ENCODE results near the gene DEPDC4.

The DEPDC4 gene

GRCh38 chr12:100216337-100216736 is 50.5 kb downstream of the DEPDC4 start:
- H4K20me1 ChIP-seq (ENCODE audit: control insufficient read depth, insufficient read depth, low read depth, low read length), result no peaks in the 10 kb centered on the region
- peaks cover 4% of the 10 kb centered on the region; the same call in 1 of the 2 replicates for H3F3A ChIP-seq (ENCODE audit: control insufficient read depth, insufficient read depth)
- H3K9me3 ChIP-seq (ENCODE audit: control insufficient read depth, insufficient read depth, low read length), result no peaks in the 10 kb centered on the region
- peaks cover 53% of the 10 kb centered on the region for H3K36me3 ChIP-seq (ENCODE audit: control insufficient read depth, low read length)
- H3K9me2 ChIP-seq (replicated peaks; ENCODE audit: control insufficient read depth, low read length), result no peaks in the 10 kb centered on the region
- no peak overlapping the region for H3K4me2 ChIP-seq (ENCODE audit: low read length)
- TF ChIP-seq EZH2phosphoT487 (IDR thresholded peaks at IDR 0.05; ENCODE audit: borderline replicate concordance, low read length) (no peak), CTCF (IDR thresholded peaks at IDR 0.05; ENCODE audit: low read depth, low read length, poor library complexity, severe bottlenecking) (no peak)
- H3K4me1 ChIP-seq (ENCODE audit: control insufficient read depth, low read length), result no peaks in the 10 kb centered on the region
- H3K79me2 ChIP-seq (ENCODE audit: control insufficient read depth, low read length), result no peaks in the 10 kb centered on the region
- no peaks in the 10 kb centered on the region for H3K27me3 ChIP-seq (ENCODE audit: control insufficient read depth, low read length)
- no peak overlapping the region for H3K27ac ChIP-seq (ENCODE audit: low read depth, low read length)
- no peak overlapping the region for H3K4me3 ChIP-seq (ENCODE audit: low read length)

- Histone ChIP-seq H3K79me2 (ENCODE audit: control insufficient read depth, low read length) (no peaks in the 10 kb centered on the region), H3K4me2 (ENCODE audit: low read length) (no peak overlapping the region), H3K27me3 (ENCODE audit: control insufficient read depth, low read length) (no peaks in the 10 kb centered on the region), H3K9me3 (ENCODE audit: control insufficient read depth, insufficient read depth, low read length) (no peaks in the 10 kb centered on the region), H4K20me1 (ENCODE audit: control insufficient read depth, insufficient read depth, low read depth, low read length) (no peaks in the 10 kb centered on the region), H3K36me3 (ENCODE audit: control insufficient read depth, low read length) (peaks cover 59% of the 10 kb centered on the region), H3K9me2 (replicated peaks; ENCODE audit: control insufficient read depth, low read length) (no peaks in the 10 kb centered on the region), H3F3A (ENCODE audit: control insufficient read depth, insufficient read depth) (peaks cover 4% of the 10 kb centered on the region; the same call in 1 of the 2 replicates), H3K27ac (ENCODE audit: low read depth, low read length) (no peak overlapping the region), H3K4me1 (ENCODE audit: control insufficient read depth, low read length) (no peaks in the 10 kb centered on the region), H3K4me3 (ENCODE audit: low read length) (no peak overlapping the region)
- TF ChIP-seq CTCF (IDR thresholded peaks at IDR 0.05; ENCODE audit: low read depth, low read length, poor library complexity, severe bottlenecking) (no peak), EZH2phosphoT487 (IDR thresholded peaks at IDR 0.05; ENCODE audit: borderline replicate concordance, low read length) (no peak)
These were observed 51.7 kb downstream of the DEPDC4 start for GRCh38 chr12:100215209-100215608.

- H3K36me3 ChIP-seq (ENCODE audit: control insufficient read depth, low read length), result peaks cover 57% of the 10 kb centered on the region
- no peaks in the 10 kb centered on the region for H4K20me1 ChIP-seq (ENCODE audit: control insufficient read depth, insufficient read depth, low read depth, low read length)
- no peaks in the 10 kb centered on the region for H3K79me2 ChIP-seq (ENCODE audit: control insufficient read depth, low read length)
- H3K27ac ChIP-seq (ENCODE audit: low read depth, low read length), result no peak overlapping the region
- peaks cover 4% of the 10 kb centered on the region; the same call in 1 of the 2 replicates for H3F3A ChIP-seq (ENCODE audit: control insufficient read depth, insufficient read depth)
- no peaks in the 10 kb centered on the region for H3K9me3 ChIP-seq (ENCODE audit: control insufficient read depth, insufficient read depth, low read length)
- TF ChIP-seq CTCF (IDR thresholded peaks at IDR 0.05; ENCODE audit: low read depth, low read length, poor library complexity, severe bottlenecking) (no peak), EZH2phosphoT487 (IDR thresholded peaks at IDR 0.05; ENCODE audit: borderline replicate concordance, low read length) (no peak)
- no peaks in the 10 kb centered on the region for H3K27me3 ChIP-seq (ENCODE audit: control insufficient read depth, low read length)
- H3K4me1 ChIP-seq (ENCODE audit: control insufficient read depth, low read length), result no peaks in the 10 kb centered on the region
- H3K4me2 ChIP-seq (ENCODE audit: low read length), result no peak overlapping the region
- no peaks in the 10 kb centered on the region for H3K9me2 ChIP-seq (replicated peaks; ENCODE audit: control insufficient read depth, low read length)
- H3K4me3 ChIP-seq (ENCODE audit: low read length), result no peak overlapping the region
These were observed 52.4 kb downstream of the DEPDC4 start for GRCh38 chr12:100214518-100214917.
